WTC11 (cell line): ENCODE data around the gene AOAH. TPM values are rescaled to one million over a fixed set of nuclear protein-coding genes. Genes with fewer than 3 reads are reported as not detected.

Source experiments
- ATAC-seq: fragments of 200-7000 bp; cut with Tn5 transposase; 2 replicates; pipeline ENCODE4 v1.10.0; 2021; ENCODE audit warnings: mild to moderate bottlenecking, moderate library complexity
- CTCF ChIA-PET: fragments of 300-600 bp; sonication (Branson Sonifier 250); formaldehyde crosslinking; loops from one replicate; lab custom pipeline; 2021; ENCODE audit warnings: antibody characterized with exemption; lab: Charles Lee
- POLR2A ChIA-PET: fragments of 350-600 bp; sonication (Branson Sonifier 250); formaldehyde crosslinking; loops from one replicate; lab custom pipeline; 2021; ENCODE audit warnings: antibody characterized with exemption; lab: Charles Lee
- DNase-seq: peaks from one replicate; pipeline ENCODE4 v3.0.0; 2021; ENCODE audit warnings: low spot score
- H3K27ac Mint-ChIP-seq: 2 replicates; pipeline ENCODE4 v1.8.0; 2021; ENCODE audit warnings: mixed read lengths
- H3K27me3 Mint-ChIP-seq: 2 replicates; pipeline ENCODE4 v1.8.0; 2021; ENCODE audit warnings: low read depth, mild to moderate bottlenecking, moderate library complexity, mixed read lengths
- H3K36me3 Mint-ChIP-seq: 2 replicates; pipeline ENCODE4 v1.8.0; 2021; ENCODE audit warnings: mixed read lengths
- H3K4me1 Mint-ChIP-seq: 2 replicates; pipeline ENCODE4 v1.8.0; 2022; ENCODE audit warnings: mixed read lengths
- H3K4me3 Mint-ChIP-seq: 2 replicates; pipeline ENCODE4 v1.8.0; 2021; ENCODE audit warnings: mild to moderate bottlenecking, moderate library complexity, mixed read lengths
- H3K9me3 Mint-ChIP-seq: 2 replicates; pipeline ENCODE4 v1.8.0; 2021; ENCODE audit warnings: mixed read lengths
- AFF4 ChIP-seq: sonication (generic); formaldehyde crosslinking; IDR thresholded peaks from 2 replicates; pipeline ENCODE4 v1.8.1; 2023; ENCODE audit warnings: mild to moderate bottlenecking, missing genetic modification reagents, borderline replicate concordance
- CBFB ChIP-seq: sonication (generic); formaldehyde crosslinking; IDR thresholded peaks from 2 replicates; pipeline ENCODE4 v1.8.1; 2022; ENCODE audit warnings: mild to moderate bottlenecking, low read depth, missing genetic modification reagents
- CREB1 ChIP-seq: sonication (generic); formaldehyde crosslinking; IDR thresholded peaks from 2 replicates; pipeline ENCODE4 v1.8.0; 2023; ENCODE audit warnings: mild to moderate bottlenecking, missing genetic modification reagents
- E2F5 ChIP-seq: sonication (generic); formaldehyde crosslinking; IDR thresholded peaks from 2 replicates; pipeline ENCODE4 v1.8.1; 2022; ENCODE audit warnings: mild to moderate bottlenecking, moderate library complexity, missing genetic modification reagents
- EMX1 ChIP-seq: fragments of 250-450 bp; sonication (Bioruptor Pico); IDR thresholded peaks from 2 replicates; pipeline ENCODE4 v1.8.0; 2021; ENCODE audit warnings: mild to moderate bottlenecking
- ESRRA ChIP-seq: sonication (generic); formaldehyde crosslinking; IDR thresholded peaks from 2 replicates; pipeline ENCODE4 v1.8.1; 2022; ENCODE audit warnings: mild to moderate bottlenecking, missing genetic modification reagents, borderline replicate concordance
- ETV6 ChIP-seq: sonication (generic); formaldehyde crosslinking; IDR thresholded peaks from 2 replicates; pipeline ENCODE4 v1.8.1; 2022; ENCODE audit warnings: mild to moderate bottlenecking, missing genetic modification reagents
- FOXK1 ChIP-seq: sonication (generic); formaldehyde crosslinking; IDR thresholded peaks from 2 replicates; pipeline ENCODE4 v1.8.0; 2022; ENCODE audit warnings: mild to moderate bottlenecking, moderate library complexity, missing genetic modification reagents
- GABPB1 ChIP-seq: sonication (generic); formaldehyde crosslinking; IDR thresholded peaks from 2 replicates; pipeline ENCODE4 v1.8.1; 2023; ENCODE audit warnings: mild to moderate bottlenecking, missing genetic modification reagents
- IRF2 ChIP-seq: sonication (generic); formaldehyde crosslinking; IDR thresholded peaks from 2 replicates; pipeline ENCODE4 v1.8.0; 2022; ENCODE audit warnings: low read depth, missing genetic modification reagents, borderline replicate concordance
- JAZF1 ChIP-seq: fragments of 250-450 bp; sonication (Bioruptor Pico); IDR thresholded peaks from 2 replicates; pipeline ENCODE4 v1.9.0; 2021; ENCODE audit warnings: moderate library complexity, mild to moderate bottlenecking, inconsistent platforms
- MLX ChIP-seq: sonication (generic); formaldehyde crosslinking; IDR thresholded peaks from 2 replicates; pipeline ENCODE4 v1.8.1; 2023; ENCODE audit warnings: mild to moderate bottlenecking, missing genetic modification reagents, moderate library complexity
- NR2C2 ChIP-seq: sonication (generic); formaldehyde crosslinking; IDR thresholded peaks from 2 replicates; pipeline ENCODE4 v1.8.0; 2022; ENCODE audit warnings: mild to moderate bottlenecking, missing genetic modification reagents
- NR3C1 ChIP-seq: sonication (generic); formaldehyde crosslinking; conservative IDR thresholded peaks from 2 replicates; pipeline ENCODE4 v1.8.1; 2023; ENCODE audit warnings: low read depth, mild to moderate bottlenecking, missing genetic modification reagents
- PREB ChIP-seq: sonication (generic); formaldehyde crosslinking; IDR thresholded peaks from 2 replicates; pipeline ENCODE4 v1.8.1; 2022; ENCODE audit warnings: mild to moderate bottlenecking, missing genetic modification reagents, moderate library complexity, borderline replicate concordance
- PRRX2 ChIP-seq: fragments of 250-450 bp; sonication (Bioruptor Pico); IDR thresholded peaks from 2 replicates; pipeline ENCODE4 v1.8.0; 2021; ENCODE audit warnings: mild to moderate bottlenecking
- RELA ChIP-seq: sonication (generic); formaldehyde crosslinking; IDR thresholded peaks from 2 replicates; pipeline ENCODE4 v1.8.1; 2022; ENCODE audit warnings: missing genetic modification reagents, mild to moderate bottlenecking, borderline replicate concordance
- SMAD3 ChIP-seq: sonication (generic); formaldehyde crosslinking; IDR thresholded peaks from 2 replicates; pipeline ENCODE4 v1.8.0; 2022; ENCODE audit warnings: missing genetic modification reagents, mild to moderate bottlenecking, borderline replicate concordance
- SP1 ChIP-seq: sonication (generic); formaldehyde crosslinking; conservative IDR thresholded peaks from 2 replicates; pipeline ENCODE4 v1.8.1; 2022; ENCODE audit warnings: missing genetic modification reagents
- ZNF219 ChIP-seq: sonication (generic); formaldehyde crosslinking; IDR thresholded peaks from 2 replicates; pipeline ENCODE4 v1.8.0; 2023; ENCODE audit warnings: missing genetic modification reagents, mild to moderate bottlenecking, borderline replicate concordance
- ZNF263 ChIP-seq: sonication (generic); formaldehyde crosslinking; IDR thresholded peaks from 2 replicates; pipeline ENCODE4 v1.8.1; 2022; ENCODE audit warnings: low read depth, mild to moderate bottlenecking, moderate library complexity, missing genetic modification reagents
- total RNA-seq: library from RNA; stranded (reverse); gene quantifications from 3 replicates; pipeline ENCODE4 v1.2.3, GENCODE V29; 2021
- TF ChIP-seq, protein P1 (sequence below): sonication (generic); formaldehyde crosslinking; IDR thresholded peaks from 2 replicates; pipeline ENCODE4 v1.8.1; 2022; ENCODE audit warnings: missing genetic modification reagents, borderline replicate concordance
- TF ChIP-seq, protein P2 (sequence below): sonication (generic); formaldehyde crosslinking; IDR thresholded peaks from 2 replicates; pipeline ENCODE4 v1.8.0; 2023; ENCODE audit warnings: missing genetic modification reagents, mild to moderate bottlenecking, borderline replicate concordance
- TF ChIP-seq, protein P3 (sequence below): sonication (generic); formaldehyde crosslinking; IDR thresholded peaks from 2 replicates; pipeline ENCODE4 v1.8.0; 2022; ENCODE audit warnings: mild to moderate bottlenecking, missing genetic modification reagents

The AOAH gene
- total RNA-seq, 1 experiment from 2014 or later: 0.31 TPM

GRCh38 chr7:36602511-36602910 lies 121.8 kb downstream of the AOAH start (continued):
- TF ChIP-seq PREB: no peak
- TF ChIP-seq, protein P1, sequence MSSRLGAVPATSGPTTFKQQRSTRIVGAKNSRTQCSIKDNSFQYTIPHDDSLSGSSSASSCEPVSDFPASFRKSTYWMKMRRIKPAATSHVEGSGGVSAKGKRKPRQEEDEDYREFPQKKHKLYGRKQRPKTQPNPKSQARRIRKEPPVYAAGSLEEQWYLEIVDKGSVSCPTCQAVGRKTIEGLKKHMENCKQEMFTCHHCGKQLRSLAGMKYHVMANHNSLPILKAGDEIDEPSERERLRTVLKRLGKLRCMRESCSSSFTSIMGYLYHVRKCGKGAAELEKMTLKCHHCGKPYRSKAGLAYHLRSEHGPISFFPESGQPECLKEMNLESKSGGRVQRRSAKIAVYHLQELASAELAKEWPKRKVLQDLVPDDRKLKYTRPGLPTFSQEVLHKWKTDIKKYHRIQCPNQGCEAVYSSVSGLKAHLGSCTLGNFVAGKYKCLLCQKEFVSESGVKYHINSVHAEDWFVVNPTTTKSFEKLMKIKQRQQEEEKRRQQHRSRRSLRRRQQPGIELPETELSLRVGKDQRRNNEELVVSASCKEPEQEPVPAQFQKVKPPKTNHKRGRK (CRISPR knock-in tag): no peak
- TF ChIP-seq ETV6 (CRISPR knock-in tag): no peak
- TF ChIP-seq E2F5 (CRISPR knock-in tag): no peak
- no peak for TF ChIP-seq ZNF219 (CRISPR knock-in tag)
- no peak for TF ChIP-seq RELA (CRISPR knock-in tag)
- TF ChIP-seq, all 79 proteins: peak for 0

GRCh38 chr7:36601601-36602000 lies 122.7 kb downstream of the AOAH start:
- H3K27me3 Mint-ChIP-seq: no peaks in the 10 kb centered on the region; the same call in 1 of the 2 replicates
- H3K27ac Mint-ChIP-seq: no peak overlapping the region
- no peak for TF ChIP-seq CREB1
- TF ChIP-seq ESRRA (CRISPR knock-in tag): no peak
- TF ChIP-seq ZNF263 (CRISPR knock-in tag): no peak
- TF ChIP-seq, protein P2, sequence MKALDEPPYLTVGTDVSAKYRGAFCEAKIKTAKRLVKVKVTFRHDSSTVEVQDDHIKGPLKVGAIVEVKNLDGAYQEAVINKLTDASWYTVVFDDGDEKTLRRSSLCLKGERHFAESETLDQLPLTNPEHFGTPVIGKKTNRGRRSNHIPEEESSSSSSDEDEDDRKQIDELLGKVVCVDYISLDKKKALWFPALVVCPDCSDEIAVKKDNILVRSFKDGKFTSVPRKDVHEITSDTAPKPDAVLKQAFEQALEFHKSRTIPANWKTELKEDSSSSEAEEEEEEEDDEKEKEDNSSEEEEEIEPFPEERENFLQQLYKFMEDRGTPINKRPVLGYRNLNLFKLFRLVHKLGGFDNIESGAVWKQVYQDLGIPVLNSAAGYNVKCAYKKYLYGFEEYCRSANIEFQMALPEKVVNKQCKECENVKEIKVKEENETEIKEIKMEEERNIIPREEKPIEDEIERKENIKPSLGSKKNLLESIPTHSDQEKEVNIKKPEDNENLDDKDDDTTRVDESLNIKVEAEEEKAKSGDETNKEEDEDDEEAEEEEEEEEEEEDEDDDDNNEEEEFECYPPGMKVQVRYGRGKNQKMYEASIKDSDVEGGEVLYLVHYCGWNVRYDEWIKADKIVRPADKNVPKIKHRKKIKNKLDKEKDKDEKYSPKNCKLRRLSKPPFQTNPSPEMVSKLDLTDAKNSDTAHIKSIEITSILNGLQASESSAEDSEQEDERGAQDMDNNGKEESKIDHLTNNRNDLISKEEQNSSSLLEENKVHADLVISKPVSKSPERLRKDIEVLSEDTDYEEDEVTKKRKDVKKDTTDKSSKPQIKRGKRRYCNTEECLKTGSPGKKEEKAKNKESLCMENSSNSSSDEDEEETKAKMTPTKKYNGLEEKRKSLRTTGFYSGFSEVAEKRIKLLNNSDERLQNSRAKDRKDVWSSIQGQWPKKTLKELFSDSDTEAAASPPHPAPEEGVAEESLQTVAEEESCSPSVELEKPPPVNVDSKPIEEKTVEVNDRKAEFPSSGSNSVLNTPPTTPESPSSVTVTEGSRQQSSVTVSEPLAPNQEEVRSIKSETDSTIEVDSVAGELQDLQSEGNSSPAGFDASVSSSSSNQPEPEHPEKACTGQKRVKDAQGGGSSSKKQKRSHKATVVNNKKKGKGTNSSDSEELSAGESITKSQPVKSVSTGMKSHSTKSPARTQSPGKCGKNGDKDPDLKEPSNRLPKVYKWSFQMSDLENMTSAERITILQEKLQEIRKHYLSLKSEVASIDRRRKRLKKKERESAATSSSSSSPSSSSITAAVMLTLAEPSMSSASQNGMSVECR: no peak
- no peak for TF ChIP-seq MLX (CRISPR knock-in tag)
- no peak for TF ChIP-seq SP1 (CRISPR knock-in tag)
- no peak for TF ChIP-seq CBFB (CRISPR knock-in tag)
- no peak for TF ChIP-seq JAZF1 (CRISPR knock-in tag)
- TF ChIP-seq GABPB1: no peak
- TF ChIP-seq, protein P3, sequence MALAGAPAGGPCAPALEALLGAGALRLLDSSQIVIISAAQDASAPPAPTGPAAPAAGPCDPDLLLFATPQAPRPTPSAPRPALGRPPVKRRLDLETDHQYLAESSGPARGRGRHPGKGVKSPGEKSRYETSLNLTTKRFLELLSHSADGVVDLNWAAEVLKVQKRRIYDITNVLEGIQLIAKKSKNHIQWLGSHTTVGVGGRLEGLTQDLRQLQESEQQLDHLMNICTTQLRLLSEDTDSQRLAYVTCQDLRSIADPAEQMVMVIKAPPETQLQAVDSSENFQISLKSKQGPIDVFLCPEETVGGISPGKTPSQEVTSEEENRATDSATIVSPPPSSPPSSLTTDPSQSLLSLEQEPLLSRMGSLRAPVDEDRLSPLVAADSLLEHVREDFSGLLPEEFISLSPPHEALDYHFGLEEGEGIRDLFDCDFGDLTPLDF (CRISPR knock-in tag): no peak
- no peak for TF ChIP-seq NR3C1 (CRISPR knock-in tag)
- TF ChIP-seq FOXK1 (CRISPR knock-in tag): no peak
- TF ChIP-seq NR2C2 (CRISPR knock-in tag): no peak
- TF ChIP-seq PRRX2 (CRISPR knock-in tag): no peak
- TF ChIP-seq IRF2: no peak
- no peak for TF ChIP-seq EMX1
- TF ChIP-seq AFF4 (CRISPR knock-in tag): no peak
- TF ChIP-seq SMAD3: no peak
- DNase-seq (no peak), ATAC-seq (no peak)
- no peaks in the 10 kb centered on the region for H3K9me3 Mint-ChIP-seq
- peaks cover 4% of the 10 kb centered on the region for H3K4me1 Mint-ChIP-seq
- no peak overlapping the region for H3K4me3 Mint-ChIP-seq
- H3K36me3 Mint-ChIP-seq: no peaks in the 10 kb centered on the region
- ChIA-PET POLR2A (no interaction called here), CTCF (no interaction called here)
